SK-N-SH treated with all-trans-retinoic acid at 6 μM for 48 hours (cell line): ENCODE data around the gene COG2.

Source experiments
- ATAC-seq: fragments of 200-7000 bp; cut with Tn5 transposase; 3 replicates; pipeline ENCODE4 v1.9.1; 2020; ENCODE audit warnings: mild to moderate bottlenecking, moderate library complexity
- ARNTL ChIP-seq: fragments of 450-650 bp; formaldehyde crosslinking; IDR thresholded peaks from 2 replicates; pipeline ENCODE4 v1.5.0; 2020; ENCODE audit warnings: low read depth, mild to moderate bottlenecking, moderate library complexity, borderline replicate concordance
- BACH2 ChIP-seq: fragments of 250-450 bp; sonication (Bioruptor Pico); IDR thresholded peaks from 2 replicates; pipeline ENCODE4 v1.9.0; 2021; ENCODE audit warnings: mild to moderate bottlenecking, borderline replicate concordance
- CREB5 ChIP-seq: fragments of 250-450 bp; sonication (Bioruptor Pico); IDR thresholded peaks from 2 replicates; pipeline ENCODE4 v1.5.1; 2020; ENCODE audit warnings: low read depth, mild to moderate bottlenecking, moderate library complexity
- CSDC2 ChIP-seq: fragments of 250-450 bp; sonication (Bioruptor Pico); IDR thresholded peaks from 2 replicates; pipeline ENCODE4 v1.5.0; 2020; ENCODE audit warnings: mild to moderate bottlenecking, moderate library complexity
- CSRNP3 ChIP-seq: fragments of 250-450 bp; sonication (Bioruptor Pico); IDR thresholded peaks from 2 replicates; pipeline ENCODE4 v1.5.1; 2021; ENCODE audit warnings: mild to moderate bottlenecking, moderate library complexity
- ESRRG ChIP-seq: fragments of 250-450 bp; sonication (Bioruptor Pico); IDR thresholded peaks from 2 replicates; pipeline ENCODE4 v1.6.1; 2021; ENCODE audit warnings: mild to moderate bottlenecking
- GLIS3 ChIP-seq: fragments of 250-450 bp; sonication (Bioruptor Pico); IDR thresholded peaks from 2 replicates; pipeline ENCODE4 v1.5.0; 2020; ENCODE audit warnings: mild to moderate bottlenecking, moderate library complexity
- ISL1 ChIP-seq: fragments of 250-450 bp; sonication (Bioruptor Pico); IDR thresholded peaks from 2 replicates; pipeline ENCODE4 v2.1.2; 2022; ENCODE audit warnings: mild to moderate bottlenecking, moderate library complexity
- OSR1 ChIP-seq: fragments of 250-450 bp; sonication (Bioruptor Pico); IDR thresholded peaks from 2 replicates; pipeline ENCODE4 v1.8.0; 2022; ENCODE audit warnings: moderate library complexity, mild to moderate bottlenecking, inconsistent platforms
- POU6F1 ChIP-seq: fragments of 250-450 bp; sonication (Bioruptor Pico); IDR thresholded peaks from 2 replicates; pipeline ENCODE4 v1.8.0; 2021; ENCODE audit warnings: low read depth, mild to moderate bottlenecking, moderate library complexity, borderline replicate concordance
- PPARA ChIP-seq: fragments of 250-450 bp; sonication (Bioruptor Pico); IDR thresholded peaks from 2 replicates; pipeline ENCODE4 v1.5.0; 2020; ENCODE audit warnings: mild to moderate bottlenecking, borderline replicate concordance
- RARB ChIP-seq: fragments of 250-450 bp; sonication (Bioruptor Pico); IDR thresholded peaks from 2 replicates; pipeline ENCODE4 v1.8.0; 2021; ENCODE audit warnings: mild to moderate bottlenecking, moderate library complexity
- SNAI2 ChIP-seq: fragments of 250-450 bp; sonication (Bioruptor Pico); IDR thresholded peaks from 2 replicates; pipeline ENCODE4 v1.5.0; 2020; ENCODE audit warnings: mild to moderate bottlenecking, moderate library complexity
- TOX ChIP-seq: fragments of 250-450 bp; sonication (Bioruptor Pico); IDR thresholded peaks from 2 replicates; pipeline ENCODE4 v1.8.0; 2021; ENCODE audit warnings: mild to moderate bottlenecking, moderate library complexity, borderline replicate concordance
- ZC3H10 ChIP-seq: fragments of 250-450 bp; sonication (Bioruptor Pico); IDR thresholded peaks from 2 replicates; pipeline ENCODE4 v1.5.1; 2021; ENCODE audit warnings: mild to moderate bottlenecking, moderate library complexity
- ZFP3 ChIP-seq: fragments of 250-450 bp; sonication (Bioruptor Pico); IDR thresholded peaks from 2 replicates; pipeline ENCODE4 v1.5.0; 2020; ENCODE audit warnings: mild to moderate bottlenecking, moderate library complexity
- ZFP30 ChIP-seq: fragments of 450-650 bp; formaldehyde crosslinking; IDR thresholded peaks from 2 replicates; pipeline ENCODE4 v1.5.0; 2022; ENCODE audit warnings: mild to moderate bottlenecking, moderate library complexity
- ZNF565 ChIP-seq: fragments of 450-650 bp; formaldehyde crosslinking; conservative IDR thresholded peaks from 2 replicates; pipeline ENCODE4 v1.5.0; 2020; ENCODE audit warnings: low read depth, mild to moderate bottlenecking, moderate library complexity
- ZNF70 ChIP-seq: fragments of 450-650 bp; formaldehyde crosslinking; IDR thresholded peaks from 2 replicates; pipeline ENCODE4 v1.5.0; 2020; ENCODE audit warnings: mild to moderate bottlenecking, moderate library complexity
- ZNF8 ChIP-seq: fragments of 450-650 bp; formaldehyde crosslinking; IDR thresholded peaks from 2 replicates; pipeline ENCODE4 v1.5.0; 2020; ENCODE audit warnings: mild to moderate bottlenecking, moderate library complexity
- TF ChIP-seq, protein P1 (sequence below): fragments of 250-450 bp; sonication (Bioruptor Pico); IDR thresholded peaks from 2 replicates; pipeline ENCODE4 v1.5.0; 2020; ENCODE audit warnings: mild to moderate bottlenecking, moderate library complexity
- TF ChIP-seq, protein P2 (sequence below): fragments of 250-450 bp; sonication (Bioruptor Pico); IDR thresholded peaks from 2 replicates; pipeline ENCODE4 v1.8.0; 2020; ENCODE audit warnings: mild to moderate bottlenecking, moderate library complexity, borderline replicate concordance

COG2 gene

DNA sequence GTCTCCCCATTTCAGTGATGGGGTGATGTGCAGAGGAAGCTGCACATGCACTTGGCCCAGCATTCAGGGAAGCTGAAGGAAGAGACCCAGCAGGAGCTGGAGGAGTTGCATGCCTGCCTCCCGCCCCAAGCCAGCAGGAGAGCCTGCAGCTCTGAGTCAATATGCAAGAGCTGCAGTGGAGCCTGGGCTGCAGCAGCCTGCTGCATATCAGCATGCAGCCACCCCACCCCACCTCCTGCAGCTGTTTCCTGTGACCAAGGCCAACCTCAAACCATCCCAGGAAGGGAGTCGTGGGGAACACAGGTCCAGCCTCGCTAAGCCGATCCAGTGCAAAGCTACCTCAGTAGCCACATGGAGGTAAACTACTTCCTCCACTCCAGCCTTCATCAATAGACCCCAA is 52.7 kb downstream of the COG2 start:
- TF ChIP-seq OSR1 (CRISPR knock-in tag) (no peak), ZNF565 (no peak), ZFP3 (CRISPR knock-in tag) (no peak), CSRNP3 (CRISPR knock-in tag) (no peak), ISL1 (CRISPR knock-in tag) (no peak), ZFP30 (no peak), PPARA (CRISPR knock-in tag) (no peak)
- TF ChIP-seq, all 23 proteins: peak for 0
- no peak; the same call in 2 of the 3 replicates for ATAC-seq

GRCh38 chr1:230696218-230696617 is 53.9 kb downstream of the COG2 start:
- no peak for ATAC-seq
- TF ChIP-seq ZFP30 = no peak
- TF ChIP-seq ZNF8 (CRISPR knock-in tag) = no peak
- no peak for TF ChIP-seq TOX
- no peak for TF ChIP-seq ZNF70 (CRISPR knock-in tag)
- no peak for TF ChIP-seq ESRRG
- TF ChIP-seq RARB (CRISPR knock-in tag) = no peak

GRCh38 chr1:230696722-230697437 is 54.6 kb downstream of the COG2 start:
- TF ChIP-seq TOX = no peak
- no peak for TF ChIP-seq ZNF565
- TF ChIP-seq ZNF8 (CRISPR knock-in tag) = no peak
- TF ChIP-seq CSDC2 (CRISPR knock-in tag) = no peak
- no peak for TF ChIP-seq CSRNP3 (CRISPR knock-in tag)
- no peak for TF ChIP-seq ZNF70 (CRISPR knock-in tag)
- TF ChIP-seq ESRRG = no peak
- no peak for TF ChIP-seq BACH2 (CRISPR knock-in tag)
- TF ChIP-seq SNAI2 (CRISPR knock-in tag) = no peak
- TF ChIP-seq POU6F1 (CRISPR knock-in tag) = no peak
- no peak for TF ChIP-seq PPARA (CRISPR knock-in tag)
- TF ChIP-seq, all 23 proteins: peak for 0
- peak; percentile 37 for ATAC-seq

DNA sequence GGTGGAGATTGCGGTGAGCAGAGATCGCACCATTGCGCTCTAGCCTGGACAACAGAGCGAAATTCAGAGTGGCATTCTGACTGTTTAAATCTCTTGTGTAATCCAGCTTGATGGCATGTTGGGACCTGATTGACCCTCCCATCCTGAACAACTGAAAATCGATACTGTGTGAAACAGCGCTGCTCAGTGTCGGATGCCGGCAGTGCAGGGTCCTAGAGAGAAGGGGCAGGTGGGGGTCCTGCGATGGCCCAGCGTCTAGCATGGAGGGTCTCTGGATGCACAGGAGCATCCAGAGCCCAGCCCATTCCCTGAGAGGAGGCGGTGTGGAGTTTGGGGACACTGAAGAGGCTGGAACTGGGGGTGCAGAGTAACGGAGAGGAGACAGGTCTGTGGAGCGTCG is 55.8 kb downstream of the COG2 start:
- ATAC-seq = no peak
- no peak for TF ChIP-seq GLIS3
- TF ChIP-seq ZC3H10 (CRISPR knock-in tag) = no peak
- TF ChIP-seq ZFP30 = no peak
- no peak for TF ChIP-seq BACH2 (CRISPR knock-in tag)
- TF ChIP-seq, protein P1, sequence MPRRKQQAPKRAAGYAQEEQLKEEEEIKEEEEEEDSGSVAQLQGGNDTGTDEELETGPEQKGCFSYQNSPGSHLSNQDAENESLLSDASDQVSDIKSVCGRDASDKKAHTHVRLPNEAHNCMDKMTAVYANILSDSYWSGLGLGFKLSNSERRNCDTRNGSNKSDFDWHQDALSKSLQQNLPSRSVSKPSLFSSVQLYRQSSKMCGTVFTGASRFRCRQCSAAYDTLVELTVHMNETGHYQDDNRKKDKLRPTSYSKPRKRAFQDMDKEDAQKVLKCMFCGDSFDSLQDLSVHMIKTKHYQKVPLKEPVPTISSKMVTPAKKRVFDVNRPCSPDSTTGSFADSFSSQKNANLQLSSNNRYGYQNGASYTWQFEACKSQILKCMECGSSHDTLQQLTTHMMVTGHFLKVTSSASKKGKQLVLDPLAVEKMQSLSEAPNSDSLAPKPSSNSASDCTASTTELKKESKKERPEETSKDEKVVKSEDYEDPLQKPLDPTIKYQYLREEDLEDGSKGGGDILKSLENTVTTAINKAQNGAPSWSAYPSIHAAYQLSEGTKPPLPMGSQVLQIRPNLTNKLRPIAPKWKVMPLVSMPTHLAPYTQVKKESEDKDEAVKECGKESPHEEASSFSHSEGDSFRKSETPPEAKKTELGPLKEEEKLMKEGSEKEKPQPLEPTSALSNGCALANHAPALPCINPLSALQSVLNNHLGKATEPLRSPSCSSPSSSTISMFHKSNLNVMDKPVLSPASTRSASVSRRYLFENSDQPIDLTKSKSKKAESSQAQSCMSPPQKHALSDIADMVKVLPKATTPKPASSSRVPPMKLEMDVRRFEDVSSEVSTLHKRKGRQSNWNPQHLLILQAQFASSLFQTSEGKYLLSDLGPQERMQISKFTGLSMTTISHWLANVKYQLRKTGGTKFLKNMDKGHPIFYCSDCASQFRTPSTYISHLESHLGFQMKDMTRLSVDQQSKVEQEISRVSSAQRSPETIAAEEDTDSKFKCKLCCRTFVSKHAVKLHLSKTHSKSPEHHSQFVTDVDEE (CRISPR knock-in tag) = no peak
- no peak for TF ChIP-seq SNAI2 (CRISPR knock-in tag)
- no peak for TF ChIP-seq PPARA (CRISPR knock-in tag)
- no peak for TF ChIP-seq ZNF70 (CRISPR knock-in tag)
- no peak for TF ChIP-seq TOX
- TF ChIP-seq ZNF565 = no peak
- no peak for TF ChIP-seq ARNTL (CRISPR knock-in tag)
- TF ChIP-seq ZNF8 (CRISPR knock-in tag) = no peak
- no peak for TF ChIP-seq RARB (CRISPR knock-in tag)
- TF ChIP-seq, protein P2, sequence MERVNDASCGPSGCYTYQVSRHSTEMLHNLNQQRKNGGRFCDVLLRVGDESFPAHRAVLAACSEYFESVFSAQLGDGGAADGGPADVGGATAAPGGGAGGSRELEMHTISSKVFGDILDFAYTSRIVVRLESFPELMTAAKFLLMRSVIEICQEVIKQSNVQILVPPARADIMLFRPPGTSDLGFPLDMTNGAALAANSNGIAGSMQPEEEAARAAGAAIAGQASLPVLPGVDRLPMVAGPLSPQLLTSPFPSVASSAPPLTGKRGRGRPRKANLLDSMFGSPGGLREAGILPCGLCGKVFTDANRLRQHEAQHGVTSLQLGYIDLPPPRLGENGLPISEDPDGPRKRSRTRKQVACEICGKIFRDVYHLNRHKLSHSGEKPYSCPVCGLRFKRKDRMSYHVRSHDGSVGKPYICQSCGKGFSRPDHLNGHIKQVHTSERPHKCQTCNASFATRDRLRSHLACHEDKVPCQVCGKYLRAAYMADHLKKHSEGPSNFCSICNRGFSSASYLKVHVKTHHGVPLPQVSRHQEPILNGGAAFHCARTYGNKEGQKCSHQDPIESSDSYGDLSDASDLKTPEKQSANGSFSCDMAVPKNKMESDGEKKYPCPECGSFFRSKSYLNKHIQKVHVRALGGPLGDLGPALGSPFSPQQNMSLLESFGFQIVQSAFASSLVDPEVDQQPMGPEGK (CRISPR knock-in tag) = no peak
- TF ChIP-seq ZFP3 (CRISPR knock-in tag) = no peak
- TF ChIP-seq ISL1 (CRISPR knock-in tag) = no peak
- TF ChIP-seq CREB5 (CRISPR knock-in tag) = no peak
- TF ChIP-seq POU6F1 (CRISPR knock-in tag) = no peak
